Right hindlimb (tissue), 1 donor: ENCODE measurements around the gene PARN.
A peak's percentile ranks its signal among the peaks of the same experiment; 100 is the strongest.
"Not testable (repeated sequence)": the region's sequence is repeated elsewhere in the genome, so short reads cannot be mapped to it uniquely, and the experiment has no call there.

Experiments
- DNase-seq: peaks from one replicate; pipeline ENCODE4 v3.0.0-alpha.2; 2018

Gene PARN

GRCh38 chr16:14572535-14572934 is 57.5 kb downstream of the PARN start:
- no peak for DNase-seq

- DNase-seq, result no peak
These were observed 60.8 kb downstream of the PARN start for GRCh38 chr16:14569213-14569612.

DNA sequence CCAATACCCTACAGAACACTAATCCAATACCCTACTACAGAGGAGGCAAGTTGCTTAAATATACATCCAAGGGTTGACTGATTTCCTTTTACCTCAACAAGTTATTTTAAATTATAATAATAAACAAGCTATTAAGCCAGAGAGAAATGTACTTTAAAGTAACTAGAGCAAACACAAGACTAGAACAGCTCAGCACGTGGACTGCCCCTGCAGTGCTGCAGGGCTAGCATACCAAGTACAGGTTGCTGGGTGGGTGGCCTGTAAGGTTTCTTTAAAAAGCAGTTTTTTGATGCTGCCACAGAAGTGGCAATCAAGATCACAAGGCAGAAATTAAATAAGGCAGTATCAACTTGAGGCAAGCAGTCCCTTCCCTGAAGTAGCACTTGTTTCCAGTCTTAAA is 63.5 kb downstream of the PARN start:
- DNase-seq, result no peak

- no peak for DNase-seq
These were observed 64.4 kb downstream of the PARN start for GRCh38 chr16:14565688-14566025.

- no peak for DNase-seq
These were observed 65.0 kb downstream of the PARN start for GRCh38 chr16:14564861-14565687.

GRCh38 chr16:14564323-14564722 is 65.7 kb downstream of the PARN start:
- no peak for DNase-seq

DNA sequence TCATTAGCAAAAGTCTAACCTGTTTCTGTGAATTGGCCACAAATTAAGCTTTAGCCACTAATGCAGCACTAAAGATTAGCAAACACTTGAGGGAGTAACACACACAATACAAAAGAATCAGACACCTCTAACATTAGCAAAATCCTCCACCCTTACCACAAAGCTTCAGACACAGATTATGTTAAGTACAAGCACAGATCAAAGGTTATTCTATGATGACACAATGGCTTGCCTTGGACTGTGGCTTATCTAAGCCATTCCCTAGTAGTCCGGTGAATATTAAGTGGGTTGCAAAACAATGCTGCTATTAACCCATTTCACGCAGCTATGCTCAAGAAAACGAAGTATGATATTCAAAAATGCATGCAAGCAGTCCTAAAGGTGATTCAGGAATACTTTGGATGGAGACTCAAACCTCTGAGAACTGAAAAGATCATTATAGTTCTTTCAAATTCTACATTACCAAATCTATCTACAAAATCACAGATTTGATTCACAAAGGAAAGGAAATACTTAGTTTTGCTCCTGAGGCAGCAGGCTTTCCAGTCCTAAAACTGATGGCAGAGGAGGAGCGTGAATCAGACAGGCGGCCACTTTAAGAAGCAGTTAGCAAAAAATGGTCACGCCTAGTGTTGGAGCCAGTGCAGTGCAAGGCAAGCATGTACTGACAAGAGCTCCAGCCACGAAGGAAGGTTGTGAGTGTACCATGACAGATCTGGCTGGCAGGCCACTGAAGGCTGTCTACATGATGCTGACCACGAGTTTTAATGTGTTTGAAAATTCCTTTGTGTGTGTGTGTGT is 67.2 kb downstream of the PARN start:
- no peak for DNase-seq

- no peak for DNase-seq
These were observed 69.5 kb downstream of the PARN start for GRCh38 chr16:14560523-14560922.

- DNase-seq, result no peak
These were observed 70.2 kb downstream of the PARN start for GRCh38 chr16:14559809-14560241.

- DNase-seq, result no peak
These were observed 76.6 kb downstream of the PARN start for GRCh38 chr16:14553447-14553846.

GRCh38 chr16:14549789-14550153 is 80.3 kb downstream of the PARN start:
- DNase-seq, result no peak

- DNase-seq, result no peak
These were observed 80.9 kb downstream of the PARN start for GRCh38 chr16:14548933-14549788.

- no peak for DNase-seq
These were observed 84.6 kb downstream of the PARN start for GRCh38 chr16:14545346-14545884.

DNA sequence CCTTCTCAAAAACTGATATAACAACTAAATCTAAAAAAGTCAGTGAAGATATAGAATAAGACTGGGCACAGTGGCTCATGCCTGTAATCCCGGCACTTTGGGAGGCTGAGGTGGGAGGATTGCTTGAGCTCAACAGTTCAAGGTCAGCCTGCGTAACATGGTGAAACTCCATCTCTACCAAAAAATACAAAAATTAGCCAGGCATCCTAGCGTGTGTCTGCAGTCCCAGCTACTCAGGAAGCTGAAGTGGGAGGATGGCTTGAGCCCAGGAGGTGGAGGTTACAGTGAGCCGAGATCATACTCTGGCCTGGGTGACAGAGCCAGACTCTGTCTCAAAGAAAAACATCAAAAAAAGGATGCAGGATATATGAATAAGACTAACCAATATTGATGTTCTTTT is 85.2 kb downstream of the PARN start:
- DNase-seq, result not testable (repeated sequence)

DNA sequence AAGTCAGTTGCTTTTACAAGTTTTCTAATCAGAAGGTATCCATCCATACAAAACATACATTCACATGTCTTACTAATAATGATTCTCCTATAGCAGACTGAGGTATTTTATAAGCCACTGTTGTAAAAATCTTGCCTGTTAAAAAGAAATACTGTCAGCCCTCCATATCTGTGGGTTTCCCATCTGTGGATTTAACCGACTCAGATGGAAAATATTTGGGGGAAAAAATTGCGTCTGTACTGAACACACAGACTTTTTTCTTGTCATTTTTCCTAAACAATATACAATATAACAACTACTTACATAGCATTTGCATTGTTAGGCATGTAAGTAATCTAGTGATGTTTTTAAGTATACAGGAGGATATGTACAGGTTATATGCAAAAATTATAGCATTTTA is 90.4 kb downstream of the PARN start:
- no peak for DNase-seq

DNA sequence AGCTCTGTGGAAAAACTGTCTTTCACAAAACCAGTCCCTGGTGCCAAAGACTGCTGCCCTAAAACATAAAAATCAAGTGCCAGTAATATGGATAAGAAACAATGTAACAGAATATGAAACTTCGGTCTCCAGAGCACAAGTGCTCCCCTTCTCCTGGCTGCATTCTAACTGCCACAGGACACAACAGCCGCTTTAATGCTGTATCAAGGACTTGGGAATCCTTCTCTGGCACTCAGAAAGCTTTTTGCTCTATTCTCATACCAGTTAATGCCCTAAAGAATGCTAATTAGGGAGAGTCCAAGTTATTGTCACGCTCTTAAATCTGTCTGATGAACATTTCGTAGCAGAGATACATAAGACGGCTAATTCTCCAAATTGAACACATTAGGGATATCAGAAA is 90.9 kb downstream of the PARN start:
- DNase-seq, result no peak

GRCh38 chr16:14538604-14539003 is 91.5 kb downstream of the PARN start:
- no peak for DNase-seq

GRCh38 chr16:14531613-14532012 is 98.4 kb downstream of the PARN start:
- no peak for DNase-seq

DNA sequence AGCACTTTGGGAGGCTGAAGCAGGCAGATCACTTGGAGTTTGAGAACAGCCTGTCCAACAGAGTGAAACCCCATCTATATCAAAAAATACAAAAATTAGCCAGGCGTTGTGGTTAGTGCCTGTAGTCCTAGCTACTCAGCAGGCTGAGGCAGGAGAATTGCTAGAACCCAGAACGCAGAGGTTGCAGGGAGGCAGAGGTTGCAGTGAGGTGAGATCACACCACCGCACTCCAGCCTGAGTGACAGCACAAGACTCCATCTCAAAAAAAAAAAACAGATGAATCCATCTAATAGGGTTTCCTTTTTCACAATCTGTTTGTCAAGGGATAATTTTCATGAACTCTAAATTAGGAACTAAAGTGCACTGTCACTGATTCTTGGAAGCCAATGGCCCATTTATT is 99.0 kb downstream of the PARN start:
- DNase-seq, result no peak

GRCh38 chr16:14530046-14530445 is 100.0 kb downstream of the PARN start:
- DNase-seq, result no peak

DNA sequence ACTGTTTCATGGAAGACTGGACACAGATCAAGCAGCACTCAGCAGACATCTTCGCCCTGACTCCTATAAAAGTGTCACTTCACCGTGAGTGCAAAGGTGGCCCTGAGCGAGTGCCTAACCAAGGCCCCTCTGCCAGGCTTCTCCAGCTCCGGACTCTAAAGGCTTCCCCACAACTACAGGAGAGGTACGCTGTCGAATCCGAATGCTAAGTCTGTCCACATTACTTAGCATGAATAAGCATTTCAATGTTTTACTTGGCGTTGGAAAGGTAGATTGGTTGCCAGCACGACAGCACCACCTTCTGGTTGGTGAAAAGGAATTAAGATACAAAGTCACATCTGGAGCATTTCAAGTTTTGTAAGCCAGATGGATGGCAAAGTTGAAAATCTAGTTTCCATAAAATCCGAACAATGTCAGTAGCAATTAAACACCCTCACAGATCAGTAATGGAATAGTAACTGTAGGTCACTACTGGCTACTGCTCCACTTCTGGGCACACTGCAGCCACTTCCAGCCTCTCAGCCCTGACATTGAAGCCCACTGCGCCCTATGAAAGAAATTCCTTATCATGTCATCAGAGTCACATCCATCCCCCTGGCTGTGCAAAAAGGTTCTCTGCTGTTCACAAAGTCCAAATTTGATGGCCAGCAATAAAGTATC is 100.9 kb downstream of the PARN start:
- DNase-seq, result peak; percentile 87

- no peak for DNase-seq
These were observed 101.8 kb downstream of the PARN start for GRCh38 chr16:14528306-14528705.
